ENCODE data around the gene IPO5. TPM values are rescaled to one million over a fixed set of nuclear protein-coding genes. Genes with fewer than 3 reads are reported as not detected.

The IPO5 gene
- total RNA-seq, 1 experiment from 2014 or later = 342 TPM

DNA sequence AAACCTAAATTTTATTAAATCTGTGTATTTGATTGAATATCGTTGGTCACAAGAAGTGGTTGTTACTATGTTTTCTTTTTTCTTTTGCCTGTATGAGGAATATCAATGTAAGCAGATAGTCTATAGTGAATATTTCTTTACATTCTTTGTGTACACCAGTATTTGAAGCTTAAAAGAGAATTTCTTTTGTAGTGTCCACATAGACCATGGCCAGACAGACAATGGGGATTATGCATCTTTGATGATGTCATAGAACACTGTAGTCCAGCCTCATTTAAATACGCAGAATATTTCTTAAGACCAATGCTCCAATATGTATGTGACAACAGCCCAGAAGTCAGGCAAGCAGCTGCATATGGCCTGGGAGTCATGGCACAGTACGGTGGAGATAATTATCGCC, 64.8 kb downstream of the IPO5 start:
- Histone ChIP-seq H2BK120ac (ENCODE audit: low read depth, low read length, poor library complexity, severe bottlenecking) (no peak overlapping the region), H4K8ac (replicated peaks; ENCODE audit: insufficient read length, low read depth, low read length) (no peak overlapping the region), H2BK15ac (ENCODE audit: low read depth, low read length) (no peak overlapping the region), H3K23ac (ENCODE audit: insufficient read length, low read depth, low read length) (no peak overlapping the region), H3K27ac (ENCODE audit: insufficient read length, low read depth, low read length) (no peak overlapping the region), H3K79me1 (ENCODE audit: insufficient read depth, low read depth, low read length, poor library complexity, severe bottlenecking) (no peaks in the 10 kb centered on the region), H3K4ac (ENCODE audit: low read depth, low read length) (no peak overlapping the region), H2BK12ac (ENCODE audit: insufficient read length, low read depth, low read length) (no peak overlapping the region), H4K20me1 (ENCODE audit: control insufficient read depth, insufficient read depth, insufficient read length) (no peaks in the 10 kb centered on the region), H3K4me2 (ENCODE audit: insufficient read depth, insufficient read length, low read length) (no peak overlapping the region), H3T11ph (ENCODE audit: low read length) (no peak overlapping the region), H2AFZ (ENCODE audit: low read length) (no peak overlapping the region), H3K9me3 (ENCODE audit: control insufficient read depth, low read depth, low read length) (no peaks in the 10 kb centered on the region), H2BK20ac (ENCODE audit: low read depth, low read length, poor library complexity, severe bottlenecking) (no peak overlapping the region), H4K91ac (ENCODE audit: insufficient read length, low read depth, low read length) (no peak overlapping the region), H3K79me2 (ENCODE audit: insufficient read depth, low read length) (no peaks in the 10 kb centered on the region), H3K27me3 (ENCODE audit: insufficient read depth, low read length) (no peaks in the 10 kb centered on the region), H3K4me1 (ENCODE audit: insufficient read depth, low read length) (no peaks in the 10 kb centered on the region), H2AK5ac (ENCODE audit: insufficient read length, low read length) (no peak overlapping the region), H3K18ac (ENCODE audit: insufficient read length, low read depth, low read length) (no peak overlapping the region), H3K56ac (ENCODE audit: insufficient read length, low read depth, low read length) (no peak overlapping the region), H3K14ac (ENCODE audit: insufficient read depth, low read length) (no peak overlapping the region), H3K23me2 (ENCODE audit: insufficient read length, low read depth, low read length, poor library complexity, severe bottlenecking) (no peaks in the 10 kb centered on the region), H2BK5ac (ENCODE audit: insufficient read length, low read length) (no peak overlapping the region), H3K9ac (ENCODE audit: extremely low read depth, insufficient read length, low read length) (no peak overlapping the region), H4K5ac (ENCODE audit: insufficient read length, low read depth, low read length) (no peak overlapping the region)
- no peak for TF ChIP-seq CTCF (conservative IDR thresholded peaks at IDR 0.05)
- Mint-ChIP-seq H3K27me3 (ENCODE audit: low read depth) (no peaks in the 10 kb centered on the region), H3K9me3 (no peaks in the 10 kb centered on the region), H3K4me3 (no peak overlapping the region), H3K27ac (no peak overlapping the region), H3K4me1 (peaks cover 14 to 17% of the 10 kb centered on the region in 2 experiments), H3K36me3 (ENCODE audit: insufficient read depth in 1 of 3, low read depth in 3 of 3) (peaks cover 56 to 90% (median 88%) of the 10 kb centered on the region in 3 experiments; a peak in 6 of 7 replicates)
- DNase-seq = no peak
- no CpG with 5 or more reads among the region's 4 CpGs for WGBS (ENCODE audit: extremely low coverage, insufficient read length, low lambda C conversion rate)

All from H9 (cell line).